IPS-18c (cell line): ENCODE measurements around the gene CPTP.
A peak's percentile ranks its signal among the peaks of the same experiment; 100 is the strongest.

ENCODE experiments used
- H3K4me3 ChIP-seq: 2 replicates; pipeline ENCODE4 v1.7.0; 2013; ENCODE audit warnings: low read depth, mild to moderate bottlenecking, low read length, moderate library complexity; ENCODE audit not compliant: insufficient read depth
- H3K9me3 ChIP-seq: one replicate; pipeline ENCODE4 v1.6.1; 2013; ENCODE audit warnings: mild to moderate bottlenecking, low read length, moderate library complexity; ENCODE audit not compliant: control insufficient read depth, insufficient read depth

Gene CPTP

DNA sequence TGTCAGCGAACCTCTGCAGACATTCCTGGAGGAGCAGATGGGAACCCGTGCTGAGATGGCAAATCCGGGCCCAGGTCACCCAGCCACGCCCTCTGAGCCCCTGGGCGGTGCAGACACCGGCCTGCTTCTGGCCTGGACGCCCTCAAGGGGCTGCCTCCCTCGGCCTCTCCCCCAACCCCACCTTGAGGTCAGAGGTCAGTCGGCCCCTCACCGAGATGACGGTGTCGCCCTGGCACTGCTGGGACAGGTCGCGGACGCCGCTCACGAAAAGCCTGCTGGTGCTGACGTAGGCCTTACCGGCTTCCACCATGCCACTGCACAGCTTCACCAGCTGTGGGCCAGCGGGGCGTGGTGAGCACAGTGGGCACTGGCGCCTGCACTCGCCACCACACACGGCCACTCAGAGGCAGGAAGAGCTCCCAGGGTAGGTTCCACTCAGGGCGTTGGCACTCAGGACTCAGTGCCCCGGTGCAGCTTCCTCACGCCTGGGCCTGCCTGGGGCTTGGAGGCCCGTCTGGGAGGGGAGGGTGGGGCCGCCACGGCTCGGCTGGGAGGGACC lies 21.6 kb upstream of the CPTP start:
- H3K9me3 ChIP-seq: no peaks in the 10 kb centered on the region
- H3K4me3 ChIP-seq: no peak overlapping the region

DNA sequence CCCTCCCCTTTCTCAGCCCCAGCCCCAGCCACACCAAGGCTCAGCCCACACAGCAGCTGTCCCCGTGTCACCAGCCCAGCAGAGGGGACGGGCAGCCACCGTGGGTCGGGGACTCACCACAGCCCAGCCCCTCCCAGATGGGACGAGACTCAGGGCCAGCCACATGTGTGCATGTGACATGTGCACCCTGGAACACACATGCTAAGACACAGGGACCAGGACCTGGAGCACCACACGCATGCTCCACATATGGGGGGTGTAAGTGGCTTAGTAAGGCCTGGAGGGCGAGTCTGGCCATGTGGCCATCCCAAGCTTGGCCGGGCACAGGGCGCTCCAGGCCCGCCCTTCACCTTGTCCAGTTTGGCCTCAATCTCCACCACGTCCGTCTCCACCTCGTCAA lies 20.9 kb upstream of the CPTP start:
- Histone ChIP-seq H3K9me3 (no peaks in the 10 kb centered on the region), H3K4me3 (no peak overlapping the region)

DNA sequence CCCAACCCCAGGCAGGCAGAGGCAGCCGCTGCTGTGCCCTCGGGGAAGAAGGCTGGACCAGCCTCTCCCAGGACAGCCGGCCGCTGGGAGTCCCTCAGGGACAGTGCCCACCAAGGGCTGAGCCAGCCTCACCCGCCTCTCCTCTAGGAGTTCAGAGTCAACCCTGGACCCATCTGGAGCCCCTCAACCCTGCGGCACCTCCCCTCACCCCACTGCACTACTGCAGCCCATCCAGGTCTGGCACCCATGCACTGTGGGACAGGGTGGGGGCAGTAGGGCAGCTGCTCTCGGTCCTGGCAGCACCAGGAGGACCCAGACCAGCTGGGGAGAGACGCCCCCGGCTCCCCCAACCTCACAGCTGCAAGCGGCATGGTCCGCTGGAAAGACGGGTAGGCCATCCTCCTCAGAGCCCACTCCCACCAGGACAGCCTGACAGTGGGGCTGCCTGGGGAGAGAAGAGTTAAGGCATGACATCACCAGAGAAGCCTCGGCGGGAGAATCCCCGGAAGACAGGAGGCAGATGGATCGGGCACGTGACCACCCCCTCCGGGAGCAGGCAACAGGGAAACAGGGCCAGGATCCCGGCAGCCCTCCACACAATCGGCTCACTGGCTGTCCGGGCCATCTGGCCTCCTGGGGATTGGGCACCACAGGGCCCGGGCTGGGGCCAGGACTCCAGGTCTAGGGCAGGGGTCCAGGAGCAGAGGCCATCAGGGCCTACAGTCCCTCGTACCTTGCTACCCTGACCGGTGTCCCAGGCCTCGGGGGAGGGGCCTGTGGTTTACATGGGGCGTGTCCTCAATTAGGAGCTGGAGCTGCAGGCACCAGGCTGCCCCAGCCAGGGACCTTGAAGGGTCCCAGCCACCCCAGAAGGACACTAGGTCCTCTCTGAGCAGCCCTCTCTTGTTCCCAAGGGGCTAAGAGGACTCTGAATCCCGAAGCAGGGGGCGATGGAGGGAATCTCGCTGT lies 20.0 kb upstream of the CPTP start:
- Histone ChIP-seq H3K9me3 (no peaks in the 10 kb centered on the region), H3K4me3 (peak overlapping the region; percentile 31; the same call in 1 of the 2 replicates)

DNA sequence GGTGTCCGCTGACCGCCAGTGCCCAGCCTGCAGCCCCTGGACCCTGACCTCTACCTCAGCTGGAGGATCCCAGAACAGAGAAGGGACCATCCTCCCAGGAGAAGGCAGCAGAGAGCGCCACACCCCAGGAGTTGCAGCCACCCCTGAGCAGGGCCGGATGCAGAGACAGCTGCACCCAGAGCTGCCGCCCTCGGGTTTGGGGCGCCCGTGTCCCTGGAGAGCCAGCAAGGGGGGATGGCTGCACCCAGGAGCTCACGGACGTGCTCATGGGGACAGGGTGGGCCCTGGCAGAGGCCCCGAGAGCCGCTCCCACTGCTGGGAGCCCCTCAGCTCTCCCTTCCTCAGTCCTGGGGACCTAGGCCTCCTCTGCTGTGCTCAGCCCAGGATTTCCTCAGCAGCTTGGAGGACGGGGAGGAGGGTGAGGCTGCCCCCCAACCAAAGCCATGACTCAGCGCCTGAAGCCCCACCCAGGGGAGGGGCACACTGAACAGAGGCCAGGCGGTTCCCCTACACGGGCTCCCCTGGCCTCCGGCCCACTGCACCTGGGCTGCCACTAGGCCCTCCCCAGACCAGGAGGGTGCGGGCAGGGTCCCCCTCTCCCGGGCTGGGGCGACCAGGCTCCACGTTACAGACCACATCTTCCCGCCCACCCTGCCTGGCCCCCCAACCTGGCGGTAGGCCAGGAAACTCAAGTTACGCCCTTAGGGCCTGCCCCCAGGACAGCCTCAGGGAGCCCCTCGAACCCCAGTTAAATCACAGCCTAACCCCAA lies 19.1 kb upstream of the CPTP start:
- H3K4me3 ChIP-seq: no peak overlapping the region
- H3K9me3 ChIP-seq: no peaks in the 10 kb centered on the region

DNA sequence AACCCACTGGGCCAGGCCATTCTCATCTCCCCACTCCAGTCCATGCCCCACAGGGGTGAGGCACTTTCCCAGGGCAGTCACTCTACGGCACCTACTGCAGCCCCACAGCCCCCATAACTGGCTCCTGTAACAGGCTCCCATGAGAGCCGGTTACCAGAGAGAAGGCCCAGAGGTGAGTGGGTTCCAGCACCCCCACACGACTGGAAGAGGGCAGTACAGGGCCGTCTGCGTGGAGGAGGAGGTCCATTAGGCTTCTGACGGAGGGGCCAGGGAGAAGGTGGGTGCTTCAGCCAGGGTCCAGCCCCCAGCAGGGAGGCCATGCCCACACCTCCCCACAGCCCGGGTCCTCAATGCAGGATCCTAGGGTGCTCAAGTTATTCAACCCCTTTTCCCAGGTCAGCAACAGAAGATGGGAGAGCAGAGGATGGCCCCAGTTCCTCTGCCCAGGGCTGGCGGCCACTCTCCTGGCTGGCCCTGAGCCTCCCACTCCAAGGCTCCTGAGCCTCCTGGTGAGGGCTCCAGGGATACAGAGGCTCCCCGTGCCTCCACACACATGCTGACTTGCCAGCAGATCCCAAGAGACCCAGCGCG lies 18.4 kb upstream of the CPTP start:
- Histone ChIP-seq H3K9me3 (no peaks in the 10 kb centered on the region), H3K4me3 (no peak overlapping the region)

DNA sequence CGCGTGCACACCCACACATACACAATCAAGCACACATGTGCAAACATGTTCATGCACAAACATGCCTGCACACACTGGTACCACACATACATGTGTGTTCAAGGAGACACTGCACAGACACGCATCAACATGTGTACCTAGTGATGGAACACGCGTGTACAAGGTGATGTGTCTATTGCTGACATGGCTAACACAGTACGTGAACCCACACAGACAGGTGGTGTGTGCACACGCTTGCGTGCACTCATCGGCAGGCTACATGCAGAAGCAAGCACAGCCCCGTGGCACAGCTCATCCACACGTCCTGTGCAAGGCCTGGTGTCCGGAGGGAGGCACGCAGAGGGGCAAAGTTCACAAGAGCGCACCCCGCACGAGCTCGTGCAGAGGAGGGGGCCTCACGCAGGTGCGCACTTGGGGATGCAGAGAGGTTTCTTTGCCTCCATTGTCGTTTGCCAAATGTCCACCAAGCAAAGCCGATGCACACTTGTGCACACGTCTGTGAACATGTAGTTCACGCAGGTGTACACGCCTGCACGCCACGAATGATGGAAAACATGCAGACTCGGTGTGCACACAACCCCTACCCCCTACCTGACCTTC lies 17.8 kb upstream of the CPTP start:
- Histone ChIP-seq H3K4me3 (peak overlapping the region; percentile 53), H3K9me3 (no peaks in the 10 kb centered on the region)

DNA sequence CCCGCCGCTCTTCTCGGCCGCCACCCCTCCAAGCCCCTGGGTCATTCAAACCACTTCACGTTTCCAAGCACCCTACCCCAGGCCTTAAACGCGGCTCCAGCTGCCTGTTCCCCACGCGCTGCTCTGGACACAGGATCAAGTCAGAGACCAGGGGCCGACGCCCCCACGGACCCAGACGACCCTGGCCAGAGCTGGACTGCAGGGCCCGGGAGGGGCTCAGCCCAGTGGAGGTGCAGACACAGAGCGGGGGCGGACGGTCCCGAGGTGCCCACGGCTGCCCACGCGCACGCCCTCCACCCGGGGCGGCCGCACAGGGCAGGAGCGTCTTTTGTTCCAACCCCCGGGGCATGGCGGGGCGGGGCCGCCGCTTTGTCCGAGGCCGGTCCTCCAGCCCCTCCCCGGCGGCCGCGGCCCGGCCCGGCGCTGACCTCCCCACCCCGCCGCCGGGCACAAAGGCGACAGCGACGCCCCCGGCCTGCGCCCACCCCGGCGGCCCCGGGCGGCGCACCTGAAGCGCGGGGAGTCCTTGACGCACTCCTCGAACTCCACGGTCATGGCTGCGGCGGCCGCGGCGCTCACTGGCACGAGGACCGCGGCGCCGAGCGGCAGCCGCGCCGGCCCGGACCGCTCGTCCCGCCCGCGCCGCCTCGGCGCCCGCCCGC lies 17.2 kb upstream of the CPTP start:
- peak overlapping the region; percentile 53 for H3K4me3 ChIP-seq

DNA sequence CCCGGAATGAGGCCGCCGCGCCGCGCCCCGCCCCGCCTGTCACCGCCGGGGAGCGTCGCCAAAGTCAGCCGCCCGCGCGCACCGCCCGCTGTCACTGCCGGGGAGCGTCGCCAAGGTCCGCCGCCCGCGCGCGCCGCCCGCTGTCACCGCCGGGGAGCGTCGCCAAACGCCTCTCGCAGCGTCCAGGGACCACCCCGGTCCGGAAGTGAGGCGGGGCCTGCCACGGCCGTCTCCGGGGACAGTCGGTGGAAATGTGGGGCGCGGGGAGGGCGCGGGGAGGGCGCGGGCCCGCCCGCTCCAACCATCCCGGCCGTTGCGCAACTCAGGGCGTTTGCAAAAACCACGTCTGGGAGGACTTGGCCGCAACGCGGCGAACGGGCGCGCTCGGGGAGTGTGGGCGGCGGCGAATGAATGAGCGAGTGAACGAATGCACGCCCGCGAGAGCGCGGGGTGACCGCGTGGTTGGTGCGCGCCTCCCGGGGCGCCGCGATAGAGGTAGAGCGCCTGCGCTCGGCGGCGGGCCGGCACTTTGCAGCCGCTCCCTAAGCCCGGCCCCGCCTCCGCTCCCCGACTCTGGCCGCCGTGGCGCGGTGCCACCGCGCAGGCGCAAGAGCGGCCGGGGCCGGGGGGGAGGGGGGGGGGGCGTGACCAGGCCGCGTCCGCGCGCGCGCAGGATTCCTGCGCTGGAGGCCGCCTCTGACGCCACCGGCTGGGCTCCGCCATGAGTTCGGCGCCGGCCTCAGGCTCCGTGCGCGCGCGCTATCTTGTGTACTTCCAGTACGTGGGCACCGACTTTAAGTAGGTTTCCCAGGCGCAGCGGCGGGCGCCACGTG lies 16.5 kb upstream of the CPTP start, which contains the start of the genes ACAP3 and PUSL1:
Gene ACAP3 (minus strand): TSS at position 8 of the 833 bp plus-strand sequence. CDS start 115 bp downstream, outside the sequence.
Gene PUSL1 (plus strand): TSS at position 675 of the 833 bp plus-strand sequence. CDS start 47 bp downstream, at position 722.
- no peaks in the 10 kb centered on the region for H3K9me3 ChIP-seq
- peak within 1 kb of the TSS; percentile 83 for H3K4me3 ChIP-seq

More for the DNA sequence above, 17.2 kb upstream of the CPTP start:
- no peaks in the 10 kb centered on the region for H3K9me3 ChIP-seq

DNA sequence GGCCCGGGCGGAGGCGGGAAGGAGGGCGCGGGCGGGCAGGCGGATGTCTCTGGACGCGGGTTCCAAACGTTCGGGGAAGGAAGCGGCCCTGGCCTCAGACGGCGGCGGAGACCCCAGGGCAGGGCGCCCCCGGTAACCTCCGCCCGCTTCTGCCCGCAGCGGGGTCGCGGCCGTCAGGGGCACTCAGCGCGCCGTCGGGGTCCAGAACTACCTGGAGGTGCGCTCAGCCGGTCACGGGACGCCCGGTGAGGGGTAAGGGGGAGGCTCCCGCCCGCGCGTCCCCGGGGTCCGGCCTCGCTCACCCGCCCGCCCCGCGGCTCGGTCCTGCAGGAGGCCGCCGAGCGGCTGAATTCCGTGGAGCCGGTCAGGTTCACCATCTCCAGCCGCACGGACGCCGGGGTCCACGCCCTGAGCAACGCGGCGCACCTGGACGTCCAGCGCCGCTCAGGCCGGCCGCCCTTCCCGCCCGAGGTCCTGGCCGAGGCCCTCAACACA lies 15.8 kb upstream of the CPTP start:
- Histone ChIP-seq H3K9me3 (no peaks in the 10 kb centered on the region), H3K4me3 (peak overlapping the region; percentile 83)

DNA sequence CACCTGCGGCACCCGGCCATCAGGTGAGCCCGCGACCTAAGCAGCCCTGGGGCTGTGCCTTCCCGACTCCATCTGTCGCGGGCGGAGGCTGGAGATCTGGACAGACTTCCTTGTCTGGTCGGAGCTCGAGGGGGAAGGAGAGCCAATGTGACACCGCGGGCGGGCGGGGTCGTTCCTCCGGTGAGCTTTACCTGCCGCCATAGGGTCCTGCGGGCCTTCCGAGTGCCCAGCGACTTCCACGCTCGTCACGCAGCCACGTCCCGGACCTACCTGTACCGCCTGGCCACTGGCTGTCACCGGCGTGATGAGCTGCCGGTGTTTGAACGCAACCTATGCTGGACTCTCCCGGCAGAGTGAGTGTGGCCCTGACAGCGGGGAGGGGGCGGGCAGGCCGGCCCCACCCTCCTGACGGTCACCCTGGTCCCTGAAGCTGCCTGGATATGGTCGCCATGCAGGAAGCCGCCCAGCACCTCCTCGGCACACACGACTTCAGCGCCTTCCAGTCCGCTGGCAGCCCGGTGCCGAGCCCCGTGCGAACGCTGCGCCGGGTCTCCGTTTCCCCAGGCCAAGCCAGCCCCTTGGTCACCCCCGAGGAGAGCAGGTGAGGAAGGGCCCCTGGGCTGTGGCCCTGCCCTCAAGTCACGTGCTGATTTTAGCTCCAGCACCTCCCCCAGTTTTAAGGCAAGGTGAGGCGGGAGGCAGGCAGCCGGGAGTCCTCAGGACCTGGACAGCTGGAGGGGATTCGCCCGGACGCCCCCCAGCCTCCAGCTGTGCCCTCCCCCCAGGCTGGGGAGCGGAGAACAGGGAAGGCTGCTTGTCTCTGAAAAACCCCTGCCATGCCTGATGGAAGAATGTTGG lies 15.1 kb upstream of the CPTP start:
- Histone ChIP-seq H3K9me3 (no peaks in the 10 kb centered on the region), H3K4me3 (peak overlapping the region; percentile 83)

DNA sequence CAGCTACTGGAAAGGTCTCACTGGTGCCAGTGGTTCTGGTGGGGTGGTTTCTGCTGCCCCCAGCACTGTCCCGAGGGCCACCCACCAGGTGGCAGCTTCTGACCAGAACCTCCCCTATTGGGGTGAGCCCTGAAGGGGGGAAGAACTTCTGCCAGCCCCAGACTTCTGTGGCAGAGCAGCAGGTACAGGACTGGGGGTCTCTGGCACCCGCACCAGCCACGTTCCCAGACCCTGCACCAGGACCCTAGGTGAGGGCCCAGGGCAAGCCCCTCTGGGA lies 14.6 kb upstream of the CPTP start:
- no peak overlapping the region for H3K4me3 ChIP-seq
- no peaks in the 10 kb centered on the region for H3K9me3 ChIP-seq

DNA sequence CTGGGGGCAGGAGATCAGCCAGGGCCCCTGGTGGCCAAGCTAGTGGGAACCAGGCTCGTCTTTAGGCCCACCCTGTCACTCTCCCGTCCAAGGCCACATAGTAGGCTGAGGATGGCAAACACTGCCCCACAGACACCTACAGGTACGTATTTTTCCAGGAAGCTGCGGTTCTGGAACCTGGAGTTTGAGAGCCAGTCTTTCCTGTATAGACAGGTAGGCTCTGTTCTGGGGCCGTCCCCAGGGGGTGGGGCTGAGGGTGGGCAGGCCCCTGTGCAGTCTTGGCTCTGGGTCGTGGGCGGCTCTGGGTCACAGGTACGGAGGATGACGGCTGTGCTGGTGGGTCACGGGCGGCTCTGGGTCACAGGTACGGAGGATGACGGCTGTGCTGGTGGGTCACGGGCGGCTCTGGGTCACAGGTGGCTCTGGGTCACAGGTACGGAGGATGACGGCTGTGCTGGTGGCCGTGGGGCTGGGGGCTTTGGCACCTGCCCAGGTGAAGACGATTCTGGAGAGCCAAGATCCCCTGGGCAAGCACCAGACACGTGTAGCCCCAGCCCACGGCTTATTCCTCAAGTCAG lies 14.0 kb upstream of the CPTP start:
- no peak overlapping the region for H3K4me3 ChIP-seq
- H3K9me3 ChIP-seq: no peaks in the 10 kb centered on the region

DNA sequence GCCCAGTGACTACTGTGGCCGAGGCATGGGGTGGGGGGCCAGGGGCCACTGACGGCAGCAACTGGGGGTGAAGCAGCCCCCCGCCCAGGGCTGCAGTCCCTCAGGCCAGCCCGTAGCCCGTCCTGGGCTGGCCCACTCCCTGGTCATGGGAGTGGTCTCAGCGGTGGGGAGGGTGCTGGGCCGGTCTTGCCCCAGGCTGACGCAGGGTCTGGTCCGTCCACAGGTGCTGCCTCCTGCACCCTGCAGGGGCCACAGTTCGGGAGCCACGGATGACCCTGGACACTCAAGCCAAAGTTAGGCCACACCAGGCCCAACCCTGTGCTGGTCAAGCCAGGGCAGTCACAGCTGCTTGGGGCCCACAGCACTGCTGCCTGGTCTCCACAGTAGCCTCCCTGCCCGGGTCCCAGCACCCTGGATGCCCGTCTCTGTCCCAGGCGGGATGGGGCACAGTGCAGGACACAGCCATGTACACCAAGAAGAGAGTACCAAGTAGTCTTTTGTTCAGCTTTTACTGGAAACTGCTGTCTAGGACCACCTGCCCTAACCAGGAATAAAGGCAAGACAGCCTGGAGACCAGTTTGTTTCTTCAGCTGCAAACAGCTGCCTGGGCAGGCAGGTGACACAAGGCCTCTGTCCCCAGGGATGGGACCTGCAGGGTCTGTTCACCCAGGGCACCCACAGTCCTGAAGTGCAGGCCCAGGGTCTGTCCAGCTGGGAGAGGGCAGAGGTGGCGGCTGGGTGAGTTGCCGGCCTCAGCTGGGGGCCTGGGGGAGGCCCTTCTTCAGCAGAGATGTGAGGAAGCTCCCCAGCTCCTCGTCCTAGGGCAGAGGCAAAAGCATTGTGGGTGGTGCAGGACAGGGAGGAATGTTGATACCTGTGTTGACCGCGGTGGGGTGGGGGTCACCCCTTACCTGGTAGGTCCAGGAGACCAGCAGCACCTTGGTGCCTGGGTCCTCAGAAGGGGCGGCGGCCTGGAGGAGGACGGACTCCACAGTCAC lies 13.2 kb upstream of the CPTP start:
- no peak overlapping the region for H3K4me3 ChIP-seq
- H3K9me3 ChIP-seq: no peaks in the 10 kb centered on the region
